Lower leg skin (tissue), 4 donors: ENCODE results near the gene NAP1L1. TPM values are rescaled to one million over a fixed set of nuclear protein-coding genes. Genes with fewer than 3 reads are reported as not detected.

Source experiments
- DNase-seq, 2 donors: peaks; one replicate each; pipeline ENCODE4 v3.0.0-alpha.2; 2019; ENCODE audit warnings: low spot score in 2 of 2
- H3K4me3 ChIP-seq: fragments of 200-600 bp; sonication (generic); 2 replicates; pipeline ENCODE4 v1.5.1; 2017; ENCODE audit warnings: mild to moderate bottlenecking, low read depth; ENCODE audit not compliant: poor library complexity, severe bottlenecking
- CTCF ChIP-seq, 3 donors: fragments of 450-650 bp; IDR thresholded peaks; one replicate each; pipeline ENCODE4 v1.5.1; 2016; ENCODE audit warnings: antibody characterized with exemption in 3 of 3, mild to moderate bottlenecking in 3 of 3, moderate library complexity in 2 of 3
- POLR2A ChIP-seq, 2 donors: fragments of 450-650 bp; IDR thresholded peaks; one replicate each; pipeline ENCODE4 v1.6.1; 2016 to 2017; ENCODE audit warnings: antibody characterized with exemption in 2 of 2, mild to moderate bottlenecking in 1 of 2, moderate library complexity in 1 of 2
- WGBS, 2 donors: methylation state at CpG; one replicate each; pipeline ENCODE4 v1.1.5; 2018; 5-methylcytosine and 5-hydroxymethylcytosine counted together
- intact Hi-C: fragments of 100-400 bp; cut with DNase I; formaldehyde crosslinking; loops from one replicate; pipeline ENCODE4 v1.15.0; 2023; ENCODE audit warnings: low total_unique reads
- total RNA-seq, 4 donors: library from RNA; depleted of rRNA; stranded (reverse); fragments of >200 nt; gene quantifications; one replicate each; pipeline ENCODE4 v1.1.0, GENCODE V29; 2016

Gene NAP1L1
- total RNA-seq, 4 donors from 2014 or later, result 150 to 198 (median 179) TPM

GRCh38 chr12:76117751-76118150 is 33.3 kb upstream of the NAP1L1 start:
- intact Hi-C loops, result no loop called here
- WGBS, 2 donors, result 96 to 98% methylated on average over 2 of the region's 2 CpGs
- H3K4me3 ChIP-seq, result no peak overlapping the region
- DNase-seq, result no peak
- TF ChIP-seq POLR2A (IDR thresholded peaks at IDR 0.05) (no peak), CTCF (IDR thresholded peaks at IDR 0.05) (no peak)

GRCh38 chr12:76117067-76117691 is 32.7 kb upstream of the NAP1L1 start:
- DNase-seq, result no peak
- TF ChIP-seq CTCF (IDR thresholded peaks at IDR 0.05) (no peak), POLR2A (IDR thresholded peaks at IDR 0.05) (no peak)
- 92 to 93% methylated on average over 3 of the region's 3 CpGs for WGBS, 2 donors
- intact Hi-C loops, result no loop called here
- H3K4me3 ChIP-seq, result no peak overlapping the region

DNA sequence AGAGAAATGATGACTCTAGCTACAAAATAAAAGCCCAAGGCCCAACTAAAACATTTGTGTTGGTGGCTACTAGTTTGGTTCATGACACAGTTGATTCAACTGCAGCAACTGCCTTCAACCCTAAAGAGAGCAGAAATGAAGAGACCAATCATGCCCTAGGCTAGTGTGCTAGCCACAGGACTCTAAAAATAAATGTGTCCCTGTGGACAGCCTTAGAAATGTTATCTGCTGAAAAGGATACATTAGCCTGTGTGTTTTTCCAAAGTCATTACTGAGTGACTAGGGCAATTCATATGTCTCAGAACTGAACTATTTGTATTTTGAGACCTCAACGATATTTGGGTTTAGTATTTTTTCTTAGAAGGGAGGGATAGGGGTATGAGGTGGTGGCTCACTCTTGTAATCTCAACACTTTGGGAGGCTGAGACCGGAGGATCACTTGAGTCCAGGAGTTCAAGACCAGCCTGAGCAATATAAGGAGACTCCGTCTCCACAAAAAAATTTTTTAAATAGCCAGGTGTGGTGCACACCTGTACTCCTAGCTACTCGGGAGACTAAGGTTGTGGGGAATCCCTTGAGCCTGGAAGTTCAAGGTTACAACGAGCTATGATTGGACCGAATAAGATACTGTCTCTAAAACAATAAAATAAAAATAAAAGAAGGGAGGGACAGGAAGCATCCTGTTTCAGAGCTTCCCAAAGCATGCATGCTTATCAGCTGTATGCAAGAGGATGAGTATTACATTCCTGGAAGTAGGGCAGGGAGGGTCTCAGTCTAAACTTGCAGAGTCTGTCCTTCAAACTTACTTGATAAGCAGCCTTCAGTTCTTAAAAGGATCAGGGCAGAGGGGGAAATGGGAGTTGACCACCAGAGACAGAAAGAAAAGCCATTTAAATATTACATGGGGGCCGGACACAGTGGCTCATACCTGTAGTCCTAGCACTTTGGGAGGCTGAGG is 29.6 kb upstream of the NAP1L1 start:
- WGBS, 2 donors, result 68 to 69% methylated on average over 7 of the region's 7 CpGs
- intact Hi-C loops, result no loop called here
- no peak overlapping the region for H3K4me3 ChIP-seq
- TF ChIP-seq CTCF (IDR thresholded peaks at IDR 0.05) (no peak), POLR2A (IDR thresholded peaks at IDR 0.05) (no peak)
- no peak for DNase-seq

DNA sequence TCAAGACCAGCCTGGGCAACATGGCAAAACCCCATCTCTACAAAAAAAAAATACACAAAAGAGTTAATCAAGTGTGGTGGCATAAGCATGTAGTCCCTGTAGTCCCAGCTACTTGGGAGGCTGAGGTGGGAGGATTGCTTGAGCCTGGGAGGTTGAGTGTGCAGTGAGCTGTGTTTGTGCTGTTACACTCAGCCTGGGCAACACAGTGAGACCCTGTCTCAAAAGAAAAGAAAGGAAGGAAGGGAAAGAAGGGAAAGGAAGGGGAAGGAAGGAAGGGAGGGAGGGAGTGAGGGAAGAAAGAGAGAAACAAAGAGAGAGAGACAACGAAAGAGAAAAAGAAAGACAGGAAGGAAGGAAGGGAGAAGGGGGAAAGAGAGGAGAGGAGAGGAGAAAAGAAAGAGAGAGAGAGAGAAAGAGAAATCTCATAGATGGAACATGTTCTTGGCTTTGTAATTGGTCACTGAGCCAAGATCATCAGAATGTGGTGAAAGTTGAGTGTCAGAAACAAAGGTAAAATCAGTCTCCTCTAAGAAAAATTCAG is 26.8 kb upstream of the NAP1L1 start:
- DNase-seq, result no peak
- intact Hi-C loops, result no loop called here
- 71% methylated on average over 1 of the region's 1 CpG; no CpG with 5 or more reads in 1 of the 2 donors for WGBS, 2 donors
- TF ChIP-seq CTCF (IDR thresholded peaks at IDR 0.05) (no peak), POLR2A (IDR thresholded peaks at IDR 0.05) (no peak)
- no peak overlapping the region for H3K4me3 ChIP-seq

DNA sequence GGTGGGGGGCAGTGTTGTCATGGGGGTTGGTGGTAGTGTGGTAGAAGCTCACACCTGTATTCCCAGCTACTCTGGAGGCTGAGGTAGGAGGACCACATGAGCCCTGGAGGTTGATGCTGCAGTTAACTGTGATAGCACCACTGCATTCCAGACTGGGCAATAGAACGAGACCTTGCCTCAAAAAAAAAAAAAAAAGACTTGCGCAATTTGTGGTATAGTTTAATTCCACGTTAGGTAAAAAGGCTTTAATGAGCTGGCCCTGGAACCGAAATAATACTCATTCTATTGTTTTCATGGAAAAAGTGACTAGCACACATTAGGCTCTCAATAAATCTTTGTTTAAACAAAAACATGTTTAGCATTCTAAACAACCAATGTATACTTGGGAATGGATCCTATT is 25.4 kb upstream of the NAP1L1 start:
- TF ChIP-seq CTCF (IDR thresholded peaks at IDR 0.05) (no peak), POLR2A (IDR thresholded peaks at IDR 0.05) (no peak)
- no peak for DNase-seq
- intact Hi-C loops, result no loop called here
- H3K4me3 ChIP-seq, result no peak overlapping the region
- WGBS, 2 donors, result 57 to 60% methylated on average over 4 of the region's 4 CpGs
